PFSK-1 (cell line): ENCODE measurements around the gene ENTHD1.

Source experiments
- FOXP2 ChIP-seq: optimal IDR thresholded peaks from 2 replicates; pipeline ENCODE3; 2011; ENCODE audit warnings: borderline replicate concordance, control low read depth, inconsistent platforms; ENCODE audit not compliant: insufficient read depth; ENCODE audit errors: extremely low read length, extremely low read depth
- POLR2AphosphoS5 ChIP-seq: IDR thresholded peaks from 2 replicates; pipeline ENCODE4 v1.6.1; 2012; ENCODE audit warnings: low read depth, mild to moderate bottlenecking, control low read depth, low read length, moderate library complexity
- SIN3A ChIP-seq: IDR thresholded peaks from 2 replicates; pipeline ENCODE4 v1.6.1; 2012; ENCODE audit warnings: mild to moderate bottlenecking, low read length, moderate library complexity, borderline replicate concordance; ENCODE audit not compliant: insufficient read depth
- TAF1 ChIP-seq: IDR thresholded peaks from 2 replicates; pipeline ENCODE4 v1.6.1; 2012; ENCODE audit warnings: low read length, control low read depth, borderline replicate concordance; ENCODE audit not compliant: insufficient read depth
- TF ChIP-seq, protein P1 (sequence below), 2 experiments: IDR thresholded peaks; 2 replicates each; pipeline versions ENCODE4 v1.6.1 to v1.8.0; 2011 to 2012; ENCODE audit warnings: low read depth in 2 of 2, low read length in 2 of 2, control low read depth in 1 of 2, inconsistent platforms in 1 of 2, mild to moderate bottlenecking in 1 of 2, moderate library complexity in 1 of 2; ENCODE audit not compliant: insufficient read depth in 1 of 2

The ENTHD1 gene

DNA sequence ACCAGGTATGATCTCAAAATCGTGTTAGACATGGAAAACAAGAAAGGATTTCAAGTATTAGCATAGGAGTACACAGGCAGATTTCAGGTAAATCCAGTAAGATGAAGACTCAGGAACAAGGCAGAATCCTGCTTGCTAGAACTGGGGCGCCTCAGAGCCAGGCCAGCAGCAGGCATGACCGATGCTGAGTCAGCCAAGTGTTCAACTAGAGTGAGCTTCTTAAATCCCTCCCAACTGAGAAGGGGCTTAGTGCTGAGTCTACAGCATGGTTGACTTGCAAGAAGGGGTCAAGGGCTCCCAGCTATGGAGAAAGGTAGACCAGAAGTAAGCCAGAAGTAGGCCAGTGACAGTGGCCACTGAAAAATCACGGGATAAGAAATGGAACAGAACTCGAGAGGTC lies 19.8 kb upstream of the ENTHD1 start:
- TF ChIP-seq SIN3A (no peak), POLR2AphosphoS5 (no peak), TAF1 (no peak), FOXP2 (no peak)
- TF ChIP-seq, protein P1, sequence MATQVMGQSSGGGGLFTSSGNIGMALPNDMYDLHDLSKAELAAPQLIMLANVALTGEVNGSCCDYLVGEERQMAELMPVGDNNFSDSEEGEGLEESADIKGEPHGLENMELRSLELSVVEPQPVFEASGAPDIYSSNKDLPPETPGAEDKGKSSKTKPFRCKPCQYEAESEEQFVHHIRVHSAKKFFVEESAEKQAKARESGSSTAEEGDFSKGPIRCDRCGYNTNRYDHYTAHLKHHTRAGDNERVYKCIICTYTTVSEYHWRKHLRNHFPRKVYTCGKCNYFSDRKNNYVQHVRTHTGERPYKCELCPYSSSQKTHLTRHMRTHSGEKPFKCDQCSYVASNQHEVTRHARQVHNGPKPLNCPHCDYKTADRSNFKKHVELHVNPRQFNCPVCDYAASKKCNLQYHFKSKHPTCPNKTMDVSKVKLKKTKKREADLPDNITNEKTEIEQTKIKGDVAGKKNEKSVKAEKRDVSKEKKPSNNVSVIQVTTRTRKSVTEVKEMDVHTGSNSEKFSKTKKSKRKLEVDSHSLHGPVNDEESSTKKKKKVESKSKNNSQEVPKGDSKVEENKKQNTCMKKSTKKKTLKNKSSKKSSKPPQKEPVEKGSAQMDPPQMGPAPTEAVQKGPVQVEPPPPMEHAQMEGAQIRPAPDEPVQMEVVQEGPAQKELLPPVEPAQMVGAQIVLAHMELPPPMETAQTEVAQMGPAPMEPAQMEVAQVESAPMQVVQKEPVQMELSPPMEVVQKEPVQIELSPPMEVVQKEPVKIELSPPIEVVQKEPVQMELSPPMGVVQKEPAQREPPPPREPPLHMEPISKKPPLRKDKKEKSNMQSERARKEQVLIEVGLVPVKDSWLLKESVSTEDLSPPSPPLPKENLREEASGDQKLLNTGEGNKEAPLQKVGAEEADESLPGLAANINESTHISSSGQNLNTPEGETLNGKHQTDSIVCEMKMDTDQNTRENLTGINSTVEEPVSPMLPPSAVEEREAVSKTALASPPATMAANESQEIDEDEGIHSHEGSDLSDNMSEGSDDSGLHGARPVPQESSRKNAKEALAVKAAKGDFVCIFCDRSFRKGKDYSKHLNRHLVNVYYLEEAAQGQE (IDR thresholded peaks at IDR 0.05; ENCODE audit: insufficient read depth in 1 of 2, low read depth in 2 of 2, low read length in 2 of 2), result no peak

- TF ChIP-seq, protein P1 (IDR thresholded peaks at IDR 0.05; ENCODE audit: insufficient read depth in 1 of 2, low read depth in 2 of 2, low read length in 2 of 2), result no peak
Measured at GRCh38 chr22:39910876-39911613, 17.5 kb upstream of the ENTHD1 start.

GRCh38 chr22:39908737-39909136 lies 15.2 kb upstream of the ENTHD1 start:
- no peak for TF ChIP-seq SIN3A
- TF ChIP-seq TAF1, result no peak
- no peak for TF ChIP-seq FOXP2
- TF ChIP-seq, protein P1 (IDR thresholded peaks at IDR 0.05; ENCODE audit: insufficient read depth in 1 of 2, low read depth in 2 of 2, low read length in 2 of 2), result no peak
- TF ChIP-seq POLR2AphosphoS5, result no peak

- TF ChIP-seq, protein P1 (IDR thresholded peaks at IDR 0.05; ENCODE audit: insufficient read depth in 1 of 2, low read depth in 2 of 2, low read length in 2 of 2), result no peak
- TF ChIP-seq POLR2AphosphoS5 (no peak), FOXP2 (no peak), TAF1 (no peak), SIN3A (no peak)
Measured at GRCh38 chr22:39908136-39908535, 14.6 kb upstream of the ENTHD1 start.

DNA sequence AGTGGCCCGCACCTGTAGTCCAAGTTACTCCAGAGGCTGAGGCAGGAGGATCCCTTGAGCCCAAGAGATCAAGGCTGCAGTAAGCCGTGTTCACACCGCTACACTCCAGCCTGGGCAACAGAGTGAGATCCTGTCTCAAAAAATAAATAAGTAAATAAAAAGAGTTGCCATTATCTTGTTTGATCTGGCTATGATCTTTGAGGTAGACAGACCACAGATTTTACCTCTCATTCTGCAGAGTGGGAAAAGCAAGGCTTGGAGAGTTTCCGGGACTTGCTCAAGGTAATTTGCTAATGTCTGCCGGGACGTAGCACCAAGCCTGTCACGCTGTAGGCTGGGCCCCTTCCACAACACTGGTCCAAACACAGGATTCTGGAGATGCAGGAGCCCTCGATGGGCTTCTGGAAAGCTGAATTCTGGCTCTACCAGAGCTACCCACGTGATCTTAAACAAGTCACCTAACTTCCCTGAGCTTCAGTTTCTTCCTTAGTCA lies 14.1 kb upstream of the ENTHD1 start:
- no peak for TF ChIP-seq SIN3A
- TF ChIP-seq, protein P1 (IDR thresholded peaks at IDR 0.05; ENCODE audit: insufficient read depth in 1 of 2, low read depth in 2 of 2, low read length in 2 of 2), result no peak
- TF ChIP-seq TAF1, result no peak
- TF ChIP-seq FOXP2, result no peak
- no peak for TF ChIP-seq POLR2AphosphoS5
